Esophagus mucosa (tissue), 1 donor: ENCODE measurements around the gene C6orf89. TPM values are rescaled to one million over a fixed set of nuclear protein-coding genes. Genes with fewer than 3 reads are reported as not detected.

ENCODE experiments used
- ATAC-seq: fragments of 200-7000 bp; cut with Tn5 transposase; one replicate; pipeline ENCODE4 v1.9.1; 2020
- total RNA-seq: library from RNA; stranded (reverse); gene quantifications from one replicate; pipeline ENCODE4 v1.2.4, GENCODE V29; 2023
- donor health status: DM: yes; HTN: yes; CAD: no.

The C6orf89 gene
- total RNA-seq, 1 donor from 2014 or later = 33.6 TPM

DNA sequence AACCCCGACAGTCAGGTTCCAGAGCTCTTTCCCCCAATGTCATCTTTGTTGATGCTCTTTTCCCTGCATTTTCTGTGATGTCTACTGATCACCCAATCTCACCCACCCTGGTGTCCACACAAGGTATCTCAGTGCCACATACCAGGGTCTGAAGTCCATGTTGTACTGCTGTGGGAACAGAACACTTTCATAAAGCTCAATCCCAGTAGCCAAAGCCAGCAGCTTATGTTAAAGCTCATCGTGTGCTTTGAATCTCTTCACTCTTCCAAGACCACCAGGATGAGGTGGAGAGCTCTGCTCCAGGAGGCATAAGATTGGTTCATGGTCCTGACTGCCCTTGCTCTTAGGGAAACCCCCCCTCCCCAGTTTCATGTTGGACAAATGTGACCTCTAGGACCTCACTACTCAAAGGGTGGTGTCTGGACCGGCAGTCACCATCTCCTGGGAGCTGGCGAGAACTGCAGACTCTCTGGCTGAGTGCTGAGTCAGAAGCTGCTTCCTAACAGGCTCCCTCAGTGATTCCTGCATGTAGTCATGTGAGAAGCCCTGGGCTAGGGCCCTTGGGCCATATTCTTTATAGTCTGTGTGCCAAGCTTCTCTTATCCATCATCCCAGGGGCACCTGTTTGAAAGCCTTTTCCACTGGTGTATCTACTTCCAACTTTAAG is 33.1 kb upstream of the C6orf89 start:
- peak; percentile 56 for ATAC-seq

DNA sequence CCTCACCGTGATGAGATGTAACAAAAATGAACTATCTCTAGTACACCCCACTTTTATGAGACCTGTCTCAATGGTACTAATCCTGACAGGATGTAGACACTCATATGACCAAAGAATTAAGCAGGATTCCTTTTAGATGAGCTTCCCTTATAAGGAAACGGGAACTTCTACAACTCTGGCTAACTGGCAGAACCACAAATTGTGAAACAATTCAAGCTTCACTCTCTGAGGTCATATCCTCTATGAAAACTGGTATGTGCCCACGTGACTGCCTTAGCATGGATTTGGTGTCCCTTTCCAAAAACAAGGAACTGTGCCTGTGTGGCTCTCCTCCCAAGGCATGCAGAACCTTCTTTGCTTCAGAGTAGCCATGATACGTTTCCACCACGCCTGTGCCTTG is 32.4 kb upstream of the C6orf89 start:
- peak; percentile 87 for ATAC-seq

DNA sequence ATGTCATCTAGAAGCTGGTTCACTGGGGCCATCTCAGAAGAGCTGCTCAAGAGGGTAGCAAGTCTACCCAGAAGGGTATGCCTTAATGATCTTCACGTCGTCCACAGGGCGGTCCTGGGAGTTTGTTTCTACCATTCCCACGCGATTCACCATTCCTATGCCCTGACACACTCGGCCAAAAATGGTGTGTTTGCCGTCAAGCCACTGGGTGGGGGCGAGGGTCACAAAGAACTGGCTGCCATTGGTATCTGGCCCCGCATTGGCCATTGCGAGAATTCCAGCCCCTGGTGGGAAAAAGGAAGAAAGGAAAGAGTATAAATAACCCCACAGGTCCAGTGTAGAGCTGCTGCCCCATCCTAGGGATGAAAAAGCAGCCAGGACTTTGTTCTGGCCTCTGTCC is 30.0 kb upstream of the C6orf89 start:
- ATAC-seq = no peak

GRCh38 chr6:36856277-36856676 is 29.5 kb upstream of the C6orf89 start:
- no peak for ATAC-seq

- ATAC-seq = no peak
Observed at GRCh38 chr6:36857325-36857724, 28.4 kb upstream of the C6orf89 start.

- no peak for ATAC-seq
Observed at GRCh38 chr6:36858407-36858981, 27.3 kb upstream of the C6orf89 start.

DNA sequence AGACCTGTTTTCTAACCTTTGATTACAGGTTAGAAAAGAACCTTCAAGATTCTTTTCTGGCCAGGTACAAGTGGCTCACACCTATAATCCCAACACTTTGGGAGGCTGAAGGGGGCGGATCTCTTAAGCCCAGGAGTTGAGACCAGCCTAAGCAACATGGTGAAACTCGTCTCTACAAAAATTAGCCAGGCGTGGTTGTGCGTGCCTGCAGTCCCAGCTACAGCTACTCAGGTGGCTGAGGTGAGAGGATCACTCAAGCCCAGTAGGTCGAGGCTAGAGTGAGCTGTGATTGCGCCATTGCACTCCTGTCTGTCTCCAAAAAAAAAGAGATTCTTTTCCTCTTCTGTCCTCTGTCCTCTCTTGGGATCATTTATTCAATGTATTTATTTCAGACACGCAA is 25.6 kb upstream of the C6orf89 start:
- ATAC-seq = no peak

- ATAC-seq = peak; percentile 78
Observed at GRCh38 chr6:36862164-36862847, 23.4 kb upstream of the C6orf89 start.

DNA sequence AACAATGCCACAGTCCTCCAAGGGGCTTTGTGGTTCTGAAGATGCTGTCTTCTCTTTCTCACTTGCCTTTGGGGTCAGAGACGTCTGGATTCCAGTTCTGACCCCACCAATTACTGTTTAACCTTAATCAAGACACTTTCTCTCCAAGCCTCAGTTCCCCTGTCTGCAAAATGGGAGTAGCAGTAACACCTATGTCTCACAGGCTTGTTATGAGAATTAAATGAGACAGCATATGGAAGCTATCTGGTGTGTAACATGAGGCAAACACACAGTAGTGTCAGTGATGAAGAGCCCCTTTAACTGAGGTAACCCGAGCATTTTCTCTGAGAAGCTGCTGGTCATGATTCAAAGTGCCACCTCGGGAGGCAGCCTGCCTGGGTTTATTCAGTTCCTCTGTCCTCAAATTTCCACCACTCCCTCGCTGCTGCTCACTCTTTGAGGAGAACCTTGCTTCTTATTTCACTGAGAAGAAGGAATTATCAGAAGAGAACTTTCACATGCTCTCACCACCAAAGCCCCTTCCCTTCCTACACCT is 22.8 kb upstream of the C6orf89 start:
- ATAC-seq = no peak

GRCh38 chr6:36863670-36864540 is 21.8 kb upstream of the C6orf89 start:
- ATAC-seq = no peak

DNA sequence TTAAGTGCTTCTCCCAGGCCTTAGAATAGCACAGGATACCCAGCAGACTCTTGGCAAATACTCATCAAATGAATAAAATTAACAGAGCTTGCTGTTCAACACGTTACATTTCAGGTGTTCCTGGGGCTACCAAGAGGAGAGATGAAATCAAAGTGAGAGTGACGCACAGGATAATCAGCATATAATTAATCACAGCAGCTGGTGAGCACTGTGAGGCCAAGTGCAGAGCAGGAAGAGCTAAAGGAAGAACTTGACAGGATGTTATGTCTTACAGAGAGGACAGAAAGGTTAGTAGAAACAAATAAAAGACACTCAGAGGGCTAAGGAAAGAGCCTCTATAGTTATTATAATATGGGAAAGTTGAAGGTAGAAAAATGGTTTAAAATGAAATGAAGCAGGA is 19.9 kb upstream of the C6orf89 start:
- ATAC-seq = no peak

DNA sequence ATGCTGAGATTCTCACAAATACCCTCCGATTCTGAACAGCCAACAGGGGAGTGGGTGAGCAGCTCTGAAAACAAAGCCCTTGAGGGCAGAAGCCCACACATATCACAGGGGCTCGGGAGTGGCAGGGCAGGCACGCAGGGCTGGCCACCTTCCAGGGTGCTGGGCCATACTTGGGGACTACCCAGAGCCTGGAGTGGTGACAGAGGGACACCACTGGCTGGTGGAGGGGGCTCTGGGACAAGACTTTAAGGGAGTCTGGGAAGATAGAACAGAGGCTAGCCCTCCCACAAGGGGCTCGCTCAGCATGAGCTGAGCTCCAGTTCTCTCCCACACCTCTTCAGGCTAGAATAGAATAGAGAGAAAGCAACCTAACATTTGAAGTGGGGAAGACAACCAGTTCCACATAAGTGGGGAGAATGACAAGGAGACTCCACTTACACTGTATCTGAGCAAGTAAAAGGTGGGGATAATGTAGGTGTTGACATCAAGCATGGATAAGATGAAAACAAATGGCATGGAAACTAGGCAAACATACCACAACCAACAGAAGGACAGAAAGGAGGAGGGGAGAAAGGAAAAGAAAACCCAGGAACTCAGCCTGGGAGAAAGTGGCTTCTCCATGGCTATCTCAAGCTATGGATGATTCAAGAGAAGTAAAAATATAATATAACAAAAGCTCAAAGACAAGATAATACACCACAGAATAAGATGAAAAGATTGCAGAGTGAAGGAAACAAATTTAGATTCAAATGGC is 18.1 kb upstream of the C6orf89 start:
- ATAC-seq = no peak

DNA sequence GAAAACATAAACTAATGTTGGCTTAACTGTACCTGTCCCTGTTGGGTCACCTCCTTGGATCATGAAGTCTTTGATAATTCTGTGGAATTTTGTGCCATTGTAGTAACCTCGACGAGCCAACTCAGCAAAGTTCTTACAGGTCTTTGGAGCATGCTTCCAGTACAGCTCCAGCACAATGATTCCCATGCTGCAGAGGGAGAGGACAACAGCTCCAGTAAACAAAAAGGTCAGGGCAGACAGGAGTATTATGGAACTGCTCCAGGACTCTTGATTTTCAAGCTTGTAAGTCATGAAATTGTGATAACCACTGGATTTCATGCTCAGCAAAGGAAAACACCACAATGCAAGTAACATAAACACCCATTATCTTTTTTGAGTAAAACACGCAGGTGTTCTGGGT is 14.1 kb upstream of the C6orf89 start:
- no peak for ATAC-seq

DNA sequence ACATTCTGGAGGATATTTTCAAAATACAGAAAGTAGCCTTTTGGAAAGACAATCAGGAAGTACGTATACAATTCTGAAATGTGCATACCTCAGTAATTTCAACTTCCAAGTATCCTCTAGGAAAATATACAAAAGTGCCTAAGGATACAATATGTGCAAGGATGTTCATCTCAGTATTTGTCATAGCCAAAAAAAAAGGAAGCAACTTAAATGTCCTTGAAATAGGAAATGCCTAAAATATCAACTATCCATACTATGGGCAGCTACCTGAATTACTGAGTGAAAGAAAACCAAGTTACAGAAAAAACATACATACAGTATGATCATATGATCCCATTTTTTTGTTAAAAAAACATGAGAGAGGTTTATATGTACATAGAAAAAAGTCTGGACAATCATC is 12.6 kb upstream of the C6orf89 start:
- no peak for ATAC-seq

DNA sequence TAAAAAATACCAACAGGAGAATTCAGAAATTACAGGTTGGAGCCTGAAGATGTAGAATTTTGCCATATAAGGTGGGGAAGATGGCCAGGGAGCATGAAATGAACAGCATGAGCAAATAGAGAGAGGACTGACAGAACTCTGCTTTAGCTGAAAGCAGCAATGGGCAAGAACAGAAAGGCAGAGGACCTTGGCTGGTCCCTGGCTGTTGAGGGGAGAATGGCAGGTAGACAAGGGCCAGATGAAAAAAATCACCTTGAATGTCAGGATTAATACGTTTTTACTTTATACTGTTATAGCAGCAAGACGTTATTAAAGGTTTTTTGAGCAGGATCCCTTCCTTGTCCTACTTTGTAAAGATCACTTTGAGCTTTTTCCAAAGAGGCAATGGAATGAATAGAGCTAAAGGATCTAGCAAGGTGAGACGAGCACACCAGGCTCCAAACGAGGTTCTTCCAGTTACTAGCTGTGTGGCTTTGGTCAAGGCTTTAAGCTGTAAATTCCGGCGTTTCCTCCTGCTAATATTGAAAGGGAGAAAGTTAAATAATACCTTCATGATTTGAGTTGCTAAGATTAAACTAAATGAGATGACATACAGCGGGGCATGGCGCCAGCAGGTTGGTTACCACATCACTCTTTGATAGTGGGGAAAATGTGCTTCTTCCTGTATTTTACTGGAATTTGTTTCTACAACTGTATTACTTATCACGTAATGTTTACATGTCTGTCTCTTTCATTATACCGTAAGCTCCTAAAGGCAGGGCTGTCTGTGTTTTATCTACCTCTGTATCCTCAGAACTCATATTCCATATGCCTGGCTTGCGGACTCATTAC is 11.9 kb upstream of the C6orf89 start:
- ATAC-seq = peak; percentile 4

DNA sequence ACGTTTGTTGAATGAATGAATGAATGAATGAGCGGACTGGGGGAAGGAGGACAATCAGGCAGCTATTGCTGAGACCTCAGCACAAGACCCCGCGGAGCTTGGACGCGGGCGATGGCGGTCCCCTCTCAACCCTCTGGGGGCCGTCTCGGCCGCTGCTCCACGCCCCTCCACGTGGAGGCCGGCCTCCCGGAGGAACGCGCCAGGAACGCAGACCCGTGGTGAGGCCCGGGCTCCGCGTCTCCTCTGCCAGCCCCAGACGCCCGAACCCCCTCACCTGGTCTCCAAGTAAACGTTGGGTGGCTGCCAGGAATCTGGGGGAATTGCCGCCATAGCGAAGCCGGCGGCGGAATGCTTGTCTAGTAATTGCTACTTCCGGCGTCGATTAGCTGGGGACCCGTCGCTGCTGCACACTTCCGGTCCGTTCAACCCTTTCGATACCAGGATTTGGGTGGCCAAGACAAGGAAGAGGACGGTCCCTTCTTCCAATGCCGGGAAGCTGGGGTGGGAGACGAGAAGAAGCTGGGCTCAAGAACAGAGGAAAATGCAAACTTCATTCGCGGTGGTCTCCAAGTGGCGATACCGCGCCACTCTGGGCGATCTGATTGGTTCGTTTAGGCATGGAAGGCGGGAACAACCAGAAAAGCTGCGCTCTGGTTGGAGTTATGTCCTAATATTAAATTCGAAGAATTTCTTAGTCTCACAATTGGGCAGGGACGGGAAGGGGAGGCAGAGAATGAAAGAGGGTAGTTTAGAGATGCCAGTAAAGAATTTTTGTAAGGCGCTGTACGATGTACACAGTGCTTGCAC is 11.1 kb upstream of the C6orf89 start, which contains the start of gene PPIL1:
TSS of gene PPIL1 (minus strand) at position 361 of the 807 bp plus-strand sequence. CDS start at position 330, 31 bp downstream.
- ATAC-seq = peak; percentile 74

- ATAC-seq = no peak
Observed at GRCh38 chr6:36875250-36875633, 10.5 kb upstream of the C6orf89 start.

- no peak for ATAC-seq
Observed at GRCh38 chr6:36884610-36885009, 1.1 kb upstream of the C6orf89 start.

DNA sequence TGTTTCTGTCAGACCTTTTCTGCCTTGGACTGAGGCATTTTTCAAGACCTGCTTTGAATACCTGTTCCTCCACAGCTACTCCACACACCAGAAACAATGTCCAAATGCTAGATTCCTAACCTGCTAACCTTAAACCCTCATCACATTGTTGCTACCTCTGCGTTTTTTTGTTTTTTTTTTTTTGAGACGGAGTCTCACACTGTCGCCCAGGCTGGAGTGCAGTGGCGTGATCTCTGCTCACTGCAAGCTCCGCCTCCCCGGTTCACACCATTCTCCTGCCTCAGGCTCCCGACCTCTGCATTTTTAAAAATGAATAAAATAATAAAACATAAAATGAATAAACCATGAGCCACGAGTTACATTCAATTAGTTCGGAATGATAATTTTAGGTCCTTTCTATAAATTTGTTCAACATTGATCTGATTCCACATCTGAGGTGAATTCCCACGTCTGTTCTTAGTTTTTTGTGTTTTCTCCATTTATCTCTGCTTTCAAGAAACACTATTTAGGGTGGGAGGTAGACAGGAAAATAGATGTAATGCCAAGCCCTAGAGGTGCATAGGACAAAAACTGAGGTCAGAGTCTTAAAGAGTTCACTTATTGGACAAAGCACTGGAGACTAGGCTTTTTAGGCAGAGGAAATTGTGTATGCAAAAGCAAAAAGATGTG is 1.3 kb downstream of the C6orf89 start:
- ATAC-seq = no peak
